ENCODE results near the gene GDF15. TPM values are rescaled to one million over a fixed set of nuclear protein-coding genes. Genes with fewer than 3 reads are reported as not detected.

The GDF15 gene
- total and polyA plus RNA-seq, 2 donors (not counting 3 experiments of a cell fraction or from before 2014, with no cell fraction given): 165 to 206 TPM

GRCh38 chr19:18426416-18426767 lies 40.4 kb downstream of the GDF15 start:
- no peak overlapping the region for H3K4me3 ChIP-seq (replicated peaks in 1 of 3; ENCODE audit: insufficient read depth in 1 of 3, low read depth in 1 of 3, low read length in 3 of 3)
- intact Hi-C loops (cut with micrococcal nuclease): no loop called here
- no peak for TF ChIP-seq EZH2 (IDR thresholded peaks at IDR 0.05; ENCODE audit: borderline replicate concordance, low read depth, low read length, severe bottlenecking)
- TF ChIP-seq FOS (IDR thresholded peaks at IDR 0.05; ENCODE audit: borderline replicate concordance, insufficient read depth, low read length): no peak
- no peak for TF ChIP-seq GATA2 (IDR thresholded peaks at IDR 0.05; ENCODE audit: insufficient read depth, insufficient read length, low read depth, low read length)
- H3K27ac ChIP-seq (ENCODE audit: insufficient read depth, low read depth, low read length): no peak overlapping the region
- dilution Hi-C loops (cut with MboI; ENCODE audit: extremely low pct_ligation_motif_present, low sequenced_read_pairs): no loop called here
- H3K4me1 ChIP-seq (ENCODE audit: control insufficient read depth, extremely low read depth, insufficient read depth, low read length): peaks cover 12% of the 10 kb centered on the region
- no peaks in the 10 kb centered on the region for H3K27me3 ChIP-seq (ENCODE audit: control insufficient read depth in 2 of 2, insufficient read depth in 2 of 2, low read length in 2 of 2)
- ChIA-PET POLR2A (no interaction called here), CTCF (interaction anchor here (1.0 to 1.5 kb wide), 2 partner anchors 16 to 36 kb away, joined by 3 to 4 read pairs; no protein-coding TSS in a partner anchor)
- H3K9me1 ChIP-seq (replicated peaks; ENCODE audit: control insufficient read depth, extremely low read depth, insufficient read depth, low read length): no peaks in the 10 kb centered on the region
- no peak overlapping the region for H2AFZ ChIP-seq (ENCODE audit: low read depth, low read length)
- peaks cover 54% of the 10 kb centered on the region for H3K79me2 ChIP-seq (ENCODE audit: control insufficient read depth, insufficient read depth, low read length)
- no peak overlapping the region for H3K4me2 ChIP-seq (ENCODE audit: insufficient read depth, low read length)
- H3K36me3 ChIP-seq (ENCODE audit: control insufficient read depth in 2 of 2, extremely low read depth in 1 of 2, insufficient read depth in 2 of 2, low read length in 2 of 2): peaks cover 0 to 2% of the 10 kb centered on the region in 2 experiments
- H4K20me1 ChIP-seq (replicated peaks; ENCODE audit: control insufficient read depth, extremely low read depth, insufficient read depth, low read length): no peaks in the 10 kb centered on the region
- no TSS peak for BruUV-seq (replicated peaks)
- no peak overlapping the region for H3K9ac ChIP-seq (replicated peaks; ENCODE audit: extremely low read depth, insufficient read depth, low read length)
- no peaks in the 10 kb centered on the region for H3K9me3 ChIP-seq (replicated peaks; ENCODE audit: control insufficient read depth, insufficient read depth, low read length)
- FAIRE-seq: no peak
- DNase-seq (ENCODE audit: low read depth, low spot score): no peak

- H2AFZ ChIP-seq (ENCODE audit: low read depth, low read length): no peak overlapping the region
- H3K9ac ChIP-seq (replicated peaks; ENCODE audit: extremely low read depth, insufficient read depth, low read length): no peak overlapping the region
- H3K4me1 ChIP-seq (ENCODE audit: control insufficient read depth, extremely low read depth, insufficient read depth, low read length): peaks cover 12% of the 10 kb centered on the region
- CTCF ChIA-PET: interaction anchor here (2.1 kb wide), 1 partner anchor 12 kb away, joined by 10 read pairs; no protein-coding TSS in a partner anchor
- TF ChIP-seq MYC (IDR thresholded peaks at IDR 0.05; ENCODE audit: low read depth, low read length) (no peak), EZH2 (IDR thresholded peaks at IDR 0.05; ENCODE audit: borderline replicate concordance, low read depth, low read length, severe bottlenecking) (no peak)
- H4K20me1 ChIP-seq (replicated peaks; ENCODE audit: control insufficient read depth, extremely low read depth, insufficient read depth, low read length): no peaks in the 10 kb centered on the region
- H3K79me2 ChIP-seq (ENCODE audit: control insufficient read depth, insufficient read depth, low read length): peaks cover 47% of the 10 kb centered on the region
- DNase-seq (ENCODE audit: low read depth, low spot score): no peak
- dilution Hi-C loops (cut with MboI; ENCODE audit: extremely low pct_ligation_motif_present, low sequenced_read_pairs) (no loop called here), intact Hi-C loops (cut with micrococcal nuclease) (no loop called here)
- no peak overlapping the region for H3K4me3 ChIP-seq (replicated peaks in 1 of 3; ENCODE audit: insufficient read depth in 1 of 3, low read depth in 1 of 3, low read length in 3 of 3)
- H3K36me3 ChIP-seq (ENCODE audit: control insufficient read depth in 2 of 2, extremely low read depth in 1 of 2, insufficient read depth in 2 of 2, low read length in 2 of 2): peaks cover 0 to 2% of the 10 kb centered on the region in 2 experiments
- POLR2A ChIA-PET: no interaction called here
- FAIRE-seq: no peak
- no peaks in the 10 kb centered on the region for H3K9me3 ChIP-seq (replicated peaks; ENCODE audit: control insufficient read depth, insufficient read depth, low read length)
- no peak overlapping the region for H3K4me2 ChIP-seq (ENCODE audit: insufficient read depth, low read length)
- H3K27me3 ChIP-seq (ENCODE audit: control insufficient read depth in 2 of 2, insufficient read depth in 2 of 2, low read length in 2 of 2): no peaks in the 10 kb centered on the region
- no peaks in the 10 kb centered on the region for H3K9me1 ChIP-seq (replicated peaks; ENCODE audit: control insufficient read depth, extremely low read depth, insufficient read depth, low read length)
- H3K27ac ChIP-seq (ENCODE audit: insufficient read depth, low read depth, low read length): no peak overlapping the region
- no TSS peak for BruUV-seq (replicated peaks)
These were observed 41.3 kb downstream of the GDF15 start for GRCh38 chr19:18427080-18427742.

Measured in endothelial cell of umbilical vein (primary cell).